ENCODE measurements around the gene FCHO1.

- TF ChIP-seq, protein P1, sequence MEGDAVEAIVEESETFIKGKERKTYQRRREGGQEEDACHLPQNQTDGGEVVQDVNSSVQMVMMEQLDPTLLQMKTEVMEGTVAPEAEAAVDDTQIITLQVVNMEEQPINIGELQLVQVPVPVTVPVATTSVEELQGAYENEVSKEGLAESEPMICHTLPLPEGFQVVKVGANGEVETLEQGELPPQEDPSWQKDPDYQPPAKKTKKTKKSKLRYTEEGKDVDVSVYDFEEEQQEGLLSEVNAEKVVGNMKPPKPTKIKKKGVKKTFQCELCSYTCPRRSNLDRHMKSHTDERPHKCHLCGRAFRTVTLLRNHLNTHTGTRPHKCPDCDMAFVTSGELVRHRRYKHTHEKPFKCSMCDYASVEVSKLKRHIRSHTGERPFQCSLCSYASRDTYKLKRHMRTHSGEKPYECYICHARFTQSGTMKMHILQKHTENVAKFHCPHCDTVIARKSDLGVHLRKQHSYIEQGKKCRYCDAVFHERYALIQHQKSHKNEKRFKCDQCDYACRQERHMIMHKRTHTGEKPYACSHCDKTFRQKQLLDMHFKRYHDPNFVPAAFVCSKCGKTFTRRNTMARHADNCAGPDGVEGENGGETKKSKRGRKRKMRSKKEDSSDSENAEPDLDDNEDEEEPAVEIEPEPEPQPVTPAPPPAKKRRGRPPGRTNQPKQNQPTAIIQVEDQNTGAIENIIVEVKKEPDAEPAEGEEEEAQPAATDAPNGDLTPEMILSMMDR (IDR thresholded peaks at IDR 0.05; ENCODE audit: low read depth, low read length, poor library complexity, severe bottlenecking), result no peak
- no peak for TF ChIP-seq EZH2phosphoT487 (IDR thresholded peaks at IDR 0.05; ENCODE audit: borderline replicate concordance, low read length)
Observed at GRCh38 chr19:17775991-17776803, 24.9 kb downstream of the FCHO1 start.
